Iris pigment epithelial cell (primary cell): Measurements from ENCODE around the gene NOL4L.
"Not testable (repeated sequence)": the region's sequence is repeated elsewhere in the genome, so short reads cannot be mapped to it uniquely, and the experiment has no call there.

Experiments used
- DNase-seq: peaks from one replicate; pipeline ENCODE4 v3.0.0-alpha.2; 2011; ENCODE audit warnings: low read depth

NOL4L gene

GRCh38 chr20:32507998-32508774 is 76.9 kb downstream of the NOL4L start:
- DNase-seq = no peak

- DNase-seq = no peak
Measured at GRCh38 chr20:32506721-32507120, 78.4 kb downstream of the NOL4L start.

GRCh38 chr20:32505723-32506473 is 79.2 kb downstream of the NOL4L start:
- no peak for DNase-seq

GRCh38 chr20:32501709-32502108 is 83.4 kb downstream of the NOL4L start:
- peak; percentile 70 for DNase-seq

GRCh38 chr20:32497589-32498224 is 87.4 kb downstream of the NOL4L start:
- no peak for DNase-seq

- DNase-seq = no peak
Measured at GRCh38 chr20:32496811-32497533, 88.2 kb downstream of the NOL4L start.

GRCh38 chr20:32495949-32496348 is 89.2 kb downstream of the NOL4L start:
- no peak for DNase-seq

- DNase-seq = no peak
Measured at GRCh38 chr20:32495217-32495565, 89.9 kb downstream of the NOL4L start.

- no peak for DNase-seq
Measured at GRCh38 chr20:32494483-32495216, 90.5 kb downstream of the NOL4L start.

- no peak for DNase-seq
Measured at GRCh38 chr20:32493356-32493755, 91.8 kb downstream of the NOL4L start.

- not testable (repeated sequence) for DNase-seq
Measured at GRCh38 chr20:32491764-32492151, 93.4 kb downstream of the NOL4L start.

- DNase-seq = no peak
Measured at GRCh38 chr20:32490942-32491763, 94.0 kb downstream of the NOL4L start.

GRCh38 chr20:32488066-32488838 is 96.9 kb downstream of the NOL4L start:
- no peak for DNase-seq

- no peak for DNase-seq
Measured at GRCh38 chr20:32487381-32487780, 97.8 kb downstream of the NOL4L start.

GRCh38 chr20:32485770-32486478 is 99.2 kb downstream of the NOL4L start:
- no peak for DNase-seq

GRCh38 chr20:32484958-32485769 is 100.0 kb downstream of the NOL4L start:
- DNase-seq = peak; percentile 86

- no peak for DNase-seq
Measured at GRCh38 chr20:32484225-32484957, 100.7 kb downstream of the NOL4L start.
